GM19455 (cell line): ENCODE results near the gene TLX3.

ENCODE experiments used
- ATAC-seq: cut with Tn5 transposase; IDR thresholded peaks from one replicate; pipeline ENCODE4 v1.9.1; 2021; ENCODE audit not compliant: unreplicated experiment

TLX3 gene

DNA sequence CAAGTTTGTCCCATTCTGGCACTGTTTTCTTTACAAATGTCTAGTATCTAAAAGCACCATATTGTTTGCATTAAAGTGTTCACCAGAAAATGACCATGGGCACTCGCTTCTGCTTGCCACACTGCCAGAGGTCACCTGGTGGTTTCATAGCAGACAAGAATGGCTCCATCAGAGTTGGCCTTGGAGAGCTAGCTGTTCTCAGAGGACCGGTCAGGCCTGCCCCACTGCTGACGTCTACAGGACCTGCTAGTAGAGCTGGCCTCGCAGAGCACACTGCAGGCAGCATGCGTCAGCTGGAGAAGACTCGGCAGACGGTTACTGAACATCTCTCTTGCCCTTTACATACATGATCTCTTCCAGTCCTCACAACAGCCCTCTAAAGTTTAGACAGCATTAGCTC lies 8.7 kb upstream of the TLX3 start:
- ATAC-seq = no peak

DNA sequence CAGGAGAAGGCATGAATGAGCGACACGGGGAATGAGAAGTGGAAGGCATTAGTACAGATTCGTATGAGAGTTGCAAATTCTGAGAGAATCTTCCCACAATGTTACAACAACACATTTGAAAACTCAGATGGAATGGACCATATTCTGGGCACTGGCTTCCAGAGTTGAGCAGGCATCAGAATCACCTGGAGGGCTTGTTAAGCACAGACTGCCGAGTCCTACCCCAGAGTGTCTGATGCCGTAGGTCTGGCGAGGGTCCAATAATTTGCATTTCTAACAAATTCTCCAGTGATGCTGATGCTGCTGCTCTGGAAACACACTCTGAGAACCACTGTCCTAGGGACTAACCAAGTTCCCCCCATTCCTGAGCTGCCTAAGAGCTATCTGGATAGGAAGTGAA lies 2.9 kb upstream of the TLX3 start:
- no peak for ATAC-seq

DNA sequence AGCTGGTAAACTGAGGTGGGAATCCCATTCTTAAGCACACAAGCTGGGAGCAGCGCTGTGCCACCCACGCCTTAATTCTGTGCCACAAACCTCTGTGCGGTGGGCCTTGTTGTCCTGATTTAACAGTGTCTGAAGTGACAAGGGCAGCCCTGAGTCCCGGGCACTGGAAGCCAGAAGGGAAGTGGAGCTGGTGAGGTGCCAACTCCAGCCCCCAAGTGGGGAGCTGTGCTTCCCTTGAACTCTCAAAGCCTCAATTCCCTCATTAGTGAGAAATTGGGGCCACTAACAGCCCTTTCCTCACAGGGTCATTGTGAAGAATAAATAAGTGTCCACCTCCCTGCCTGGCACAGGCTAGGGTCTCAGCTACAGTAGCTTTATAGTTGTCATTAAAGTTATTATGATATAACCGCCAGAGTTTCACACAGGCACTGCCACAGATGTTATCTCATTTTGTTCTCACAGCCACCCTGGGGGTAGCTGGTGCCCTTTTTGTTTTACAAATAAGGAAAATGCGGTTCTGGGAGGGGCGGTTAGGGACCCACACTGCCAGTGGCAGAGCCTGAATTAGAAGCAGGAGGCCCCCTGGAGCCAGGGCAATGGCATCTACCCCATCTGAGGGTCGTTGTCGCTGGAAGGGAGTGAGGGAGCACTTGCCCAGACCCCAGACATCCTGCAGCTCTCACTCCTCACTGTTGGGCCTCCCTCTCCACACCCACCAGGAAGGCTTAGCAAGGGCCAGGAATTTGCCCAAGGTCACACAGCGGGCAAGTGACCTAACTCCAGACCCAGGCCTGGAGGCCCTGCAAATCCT lies 2.1 kb upstream of the TLX3 start:
- no peak for ATAC-seq

DNA sequence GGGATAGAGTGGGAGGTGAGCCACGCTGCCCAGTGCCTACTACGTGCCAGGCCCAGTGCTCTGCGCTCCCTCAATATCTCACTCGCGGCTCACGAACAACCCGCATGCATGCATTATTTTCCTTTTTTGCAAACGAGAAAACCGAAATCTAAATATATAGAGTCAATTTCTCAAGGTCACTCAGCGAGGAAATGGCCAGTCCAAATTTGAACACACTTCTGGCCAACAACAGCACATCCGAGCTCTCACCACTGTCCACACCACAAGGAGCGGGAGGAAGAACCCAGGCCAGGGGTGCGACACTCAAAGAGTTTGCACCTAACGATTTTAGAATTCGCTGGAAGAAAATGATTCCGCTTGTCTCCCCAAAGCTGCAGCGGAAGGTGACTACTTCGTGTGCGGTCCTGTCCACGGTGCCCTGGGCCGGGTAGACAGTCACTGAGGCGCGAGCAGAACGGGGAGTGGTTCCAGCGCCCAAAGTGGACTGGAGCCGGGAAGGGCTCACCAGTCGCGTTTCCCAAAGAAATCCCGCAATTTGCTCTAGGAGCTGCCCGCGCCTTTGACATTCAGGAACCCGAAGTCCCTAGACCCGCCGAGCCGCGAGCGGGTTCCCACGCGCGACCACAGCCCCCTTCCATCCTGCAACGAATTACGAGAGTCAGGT lies 1.1 kb upstream of the TLX3 start:
- no peak for ATAC-seq

DNA sequence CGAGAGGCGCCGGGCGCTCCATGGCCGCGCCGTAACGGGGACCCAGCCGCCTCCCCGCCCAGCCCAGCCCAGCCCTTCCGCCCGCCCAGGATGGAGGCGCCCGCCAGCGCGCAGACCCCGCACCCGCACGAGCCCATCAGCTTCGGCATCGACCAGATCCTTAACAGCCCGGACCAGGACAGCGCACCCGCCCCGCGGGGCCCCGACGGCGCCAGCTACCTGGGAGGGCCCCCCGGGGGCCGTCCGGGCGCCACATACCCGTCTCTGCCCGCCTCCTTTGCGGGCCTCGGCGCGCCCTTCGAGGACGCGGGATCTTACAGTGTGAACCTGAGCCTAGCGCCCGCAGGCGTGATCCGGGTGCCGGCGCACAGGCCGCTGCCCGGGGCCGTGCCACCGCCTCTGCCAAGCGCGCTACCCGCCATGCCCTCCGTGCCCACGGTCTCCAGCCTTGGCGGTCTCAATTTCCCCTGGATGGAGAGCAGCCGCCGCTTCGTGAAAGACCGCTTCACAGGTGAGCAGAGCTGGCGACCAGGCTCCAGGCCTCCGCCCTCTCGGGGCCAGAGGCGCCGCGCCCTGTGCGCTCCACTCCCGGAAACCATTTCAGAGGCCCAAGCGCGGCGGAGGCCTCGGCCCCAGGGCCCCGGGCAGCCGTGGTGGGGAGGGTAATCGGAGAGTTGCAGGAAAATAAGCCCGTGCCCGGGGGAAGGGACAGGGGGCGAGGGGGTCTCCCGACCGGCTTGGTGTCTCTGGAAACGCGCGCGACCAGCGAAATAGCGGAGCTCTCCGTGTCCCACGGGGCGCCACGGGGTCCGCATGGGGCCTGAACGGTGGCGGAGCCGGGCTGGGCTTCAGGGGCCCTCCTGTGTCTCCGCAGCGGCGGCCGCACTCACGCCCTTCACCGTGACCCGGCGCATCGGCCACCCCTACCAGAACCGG lies 496 bp downstream of the TLX3 start:
- no peak for ATAC-seq

DNA sequence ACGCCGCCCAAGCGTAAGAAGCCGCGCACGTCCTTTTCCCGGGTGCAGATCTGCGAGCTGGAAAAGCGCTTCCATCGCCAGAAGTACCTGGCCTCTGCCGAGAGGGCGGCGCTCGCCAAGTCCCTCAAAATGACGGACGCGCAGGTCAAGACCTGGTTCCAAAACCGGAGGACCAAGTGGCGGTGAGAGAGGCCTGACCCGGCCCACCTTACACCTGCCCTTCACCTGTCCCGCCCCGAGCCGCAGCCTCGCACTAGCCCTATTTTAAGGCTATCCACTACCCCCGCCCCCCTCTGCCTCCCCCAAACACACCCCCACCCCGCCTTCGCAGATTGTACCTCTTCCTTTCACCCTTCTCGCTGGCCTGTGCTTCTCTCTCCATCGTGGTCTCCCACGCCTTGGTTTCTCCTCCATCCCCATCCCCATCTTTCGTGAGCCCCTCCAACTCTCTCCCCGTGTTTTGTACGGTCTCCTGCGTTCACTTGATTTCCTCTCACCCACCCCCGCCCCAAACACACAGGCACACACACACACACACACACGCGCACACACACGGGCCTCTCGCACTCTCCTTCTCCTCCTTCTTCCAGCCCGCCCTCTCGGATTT lies 1.3 kb downstream of the TLX3 start:
- no peak for ATAC-seq

DNA sequence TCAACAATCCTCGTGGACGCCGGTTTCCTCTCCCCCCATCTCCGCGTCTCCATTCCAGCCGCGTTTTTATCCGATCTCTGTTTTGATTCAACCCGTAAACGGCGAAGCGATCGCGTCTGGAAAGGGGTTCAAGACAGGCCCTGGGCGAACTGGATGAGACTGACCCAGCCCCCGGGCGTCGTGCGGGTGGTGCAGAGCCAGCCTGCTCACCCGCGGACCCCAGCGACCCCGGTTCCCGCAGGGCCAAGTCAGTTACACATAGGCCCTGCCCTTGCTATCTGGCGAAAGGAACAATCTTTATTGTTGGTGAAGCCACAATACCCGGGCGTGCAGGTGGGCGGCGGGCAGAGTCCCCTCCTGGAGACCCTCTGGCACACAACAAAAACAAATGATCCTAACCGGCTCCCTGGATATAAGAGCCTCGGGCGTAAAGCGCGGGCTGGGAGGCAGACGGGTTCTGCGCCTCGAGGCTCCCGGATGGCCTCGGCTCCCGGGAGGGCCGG lies 1.8 kb downstream of the TLX3 start:
- ATAC-seq = no peak

DNA sequence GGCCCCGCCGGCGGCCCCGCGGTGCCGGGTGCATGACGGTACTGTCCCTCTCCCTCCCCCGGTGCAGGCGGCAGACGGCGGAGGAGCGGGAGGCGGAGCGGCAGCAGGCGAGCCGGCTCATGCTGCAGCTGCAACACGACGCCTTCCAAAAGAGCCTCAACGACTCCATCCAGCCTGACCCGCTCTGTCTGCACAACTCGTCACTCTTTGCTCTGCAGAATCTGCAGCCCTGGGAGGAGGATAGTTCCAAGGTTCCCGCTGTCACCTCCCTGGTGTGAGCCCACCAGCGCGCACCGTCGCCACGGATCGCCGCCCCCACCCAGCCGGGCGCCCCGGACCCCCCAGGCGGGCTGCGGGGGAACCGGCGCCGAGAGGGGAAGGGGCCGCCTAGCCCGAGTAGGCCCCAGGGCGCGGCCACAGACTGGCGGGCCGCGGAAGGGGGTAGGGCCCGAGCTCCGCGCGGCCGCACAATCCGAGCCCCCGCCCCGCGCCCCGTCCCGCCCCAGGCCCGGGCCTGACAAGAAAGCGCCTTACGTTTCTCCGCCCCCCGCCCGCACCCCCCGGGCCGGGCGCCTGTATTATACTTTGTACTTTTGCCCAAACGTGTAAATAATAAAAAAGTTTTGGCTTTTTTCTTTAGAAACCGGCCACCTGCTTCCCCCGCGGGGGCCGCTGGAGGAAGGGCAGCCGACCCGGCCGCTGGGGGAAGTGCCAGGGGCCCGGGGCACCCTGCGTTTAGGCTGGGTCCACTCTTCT lies 2.5 kb downstream of the TLX3 start:
- no peak for ATAC-seq

DNA sequence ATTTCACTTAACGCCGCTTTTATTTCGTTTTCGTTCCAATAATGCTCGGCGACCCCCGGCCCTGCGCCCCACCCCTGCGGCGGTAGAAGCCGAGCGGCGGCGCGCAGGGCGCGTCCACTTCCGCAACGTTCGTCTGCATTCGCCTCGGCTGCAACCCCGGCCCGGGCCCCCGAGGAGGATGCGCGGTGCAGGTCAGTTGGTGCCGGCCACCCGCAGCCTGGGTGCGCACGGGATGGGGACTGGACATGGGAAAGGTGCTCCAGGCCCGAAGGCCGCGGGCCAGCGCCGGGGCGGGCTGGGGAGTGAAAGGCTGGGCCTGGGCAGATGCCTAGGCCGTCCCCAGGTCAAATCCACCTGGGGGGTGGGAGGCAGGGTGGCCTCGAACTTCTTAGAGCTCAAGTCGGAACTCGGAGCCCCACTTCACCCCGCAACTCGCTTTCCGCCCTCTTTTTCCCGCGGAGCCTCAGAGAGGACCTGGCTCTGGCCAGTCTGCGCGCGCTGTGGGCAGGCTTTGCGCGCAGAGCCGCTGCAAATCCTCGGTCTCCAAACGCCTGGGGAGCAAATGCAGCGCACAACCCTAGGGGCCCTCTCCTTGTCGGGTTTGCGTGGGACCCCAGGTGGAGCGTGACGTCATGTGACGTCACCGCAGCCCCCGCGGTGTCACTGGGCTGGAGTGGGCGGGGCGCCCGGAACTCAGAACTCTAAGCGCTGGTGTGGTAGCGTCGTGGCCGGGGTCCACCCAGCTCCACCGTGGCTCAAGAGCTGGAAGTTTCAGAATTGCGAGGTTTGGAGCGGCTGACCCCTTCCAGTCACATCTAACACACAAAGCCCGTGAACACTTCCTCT lies 3.3 kb downstream of the TLX3 start:
- no peak for ATAC-seq

DNA sequence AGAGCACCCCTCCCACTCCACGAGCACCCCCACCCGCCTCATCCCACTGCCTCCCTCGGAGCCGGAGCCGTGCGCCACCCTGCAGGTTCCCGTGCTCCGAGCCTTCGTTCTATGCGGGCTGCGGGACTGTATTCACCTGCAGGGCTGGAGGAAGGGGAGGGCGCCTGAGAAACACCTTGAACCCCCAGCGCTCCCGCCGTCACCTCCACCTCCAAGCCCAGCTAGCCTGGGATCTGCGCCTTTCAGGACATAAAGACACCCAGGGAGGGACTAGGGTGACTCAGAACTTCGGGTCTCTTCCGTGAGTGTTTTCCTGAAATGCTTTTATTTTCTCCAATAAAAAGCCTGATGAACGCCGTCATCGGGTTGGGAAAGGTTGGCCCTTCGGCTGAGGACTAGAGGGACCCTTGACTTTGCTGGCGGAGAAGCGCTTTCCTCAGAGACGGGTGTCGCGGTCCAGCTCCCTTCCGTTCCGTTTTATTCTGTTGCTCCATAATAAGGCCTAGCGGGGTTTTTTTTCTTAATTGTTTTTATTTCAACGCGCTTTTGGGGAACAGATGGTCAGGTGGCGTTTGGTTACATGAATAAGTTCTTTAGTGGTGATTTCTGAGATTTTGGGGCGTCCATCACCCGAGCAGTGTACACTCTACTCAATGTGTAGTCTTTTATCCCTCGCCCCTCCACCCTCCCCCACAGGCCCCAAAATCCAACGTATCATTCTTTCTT lies 4.6 kb downstream of the TLX3 start:
- no peak for ATAC-seq

DNA sequence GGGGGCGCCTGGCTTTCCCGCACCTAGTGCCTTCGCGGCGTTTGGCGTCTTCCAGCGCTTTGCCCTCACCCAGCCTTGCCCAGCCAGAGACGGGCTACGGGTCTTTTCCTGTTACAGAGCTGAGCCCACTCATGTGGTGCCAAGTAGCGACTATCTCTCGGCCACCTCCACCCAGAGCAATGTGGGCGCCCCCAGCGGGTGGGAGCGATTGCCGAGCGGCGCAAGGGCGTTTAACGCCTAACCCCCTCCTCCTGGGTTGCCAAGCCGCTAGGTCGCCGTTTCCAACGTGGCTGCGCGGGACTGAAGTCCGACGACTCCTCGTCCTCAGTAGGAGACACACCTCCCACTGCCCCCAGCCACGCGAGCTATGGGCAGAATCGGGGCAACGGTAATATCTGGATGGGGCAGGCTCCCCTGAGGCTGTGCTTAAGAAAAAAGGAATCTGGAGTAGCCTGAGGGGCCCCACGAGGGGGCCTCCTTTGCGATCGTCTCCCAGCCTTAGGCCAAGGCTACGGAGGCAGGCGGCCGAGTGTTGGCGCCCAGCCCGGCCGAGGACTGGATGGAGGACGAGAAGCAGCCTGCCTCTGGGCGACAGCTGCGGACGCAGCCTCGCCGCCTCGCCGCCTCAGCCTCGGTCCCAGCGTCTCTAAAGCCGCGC lies 5.8 kb downstream of the TLX3 start:
- ATAC-seq = no peak

DNA sequence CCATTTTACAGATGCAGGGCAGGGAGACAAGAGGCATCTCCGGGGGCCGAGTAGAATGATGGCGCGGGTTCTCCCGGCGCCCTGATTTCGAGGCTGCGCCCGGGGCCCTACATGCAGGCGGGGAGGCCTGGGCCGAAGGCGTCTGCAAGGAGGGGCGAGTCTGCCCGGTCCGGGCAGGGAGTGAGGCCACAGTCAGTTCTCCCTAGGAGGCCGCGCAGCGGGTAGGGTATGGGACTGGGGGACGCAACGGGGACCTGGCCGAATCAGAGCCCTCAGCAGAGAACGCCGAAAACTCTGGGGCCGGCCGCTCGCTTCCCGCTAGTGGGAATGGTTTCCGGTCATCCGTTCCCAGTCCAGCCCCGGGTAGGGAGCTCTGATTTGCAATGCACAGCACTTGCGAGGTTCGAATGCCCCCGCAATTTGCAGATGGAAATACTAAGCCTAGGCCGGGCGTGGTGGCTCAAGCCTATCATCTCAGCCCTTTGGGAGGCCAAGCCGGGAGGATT lies 6.4 kb downstream of the TLX3 start:
- no peak for ATAC-seq

DNA sequence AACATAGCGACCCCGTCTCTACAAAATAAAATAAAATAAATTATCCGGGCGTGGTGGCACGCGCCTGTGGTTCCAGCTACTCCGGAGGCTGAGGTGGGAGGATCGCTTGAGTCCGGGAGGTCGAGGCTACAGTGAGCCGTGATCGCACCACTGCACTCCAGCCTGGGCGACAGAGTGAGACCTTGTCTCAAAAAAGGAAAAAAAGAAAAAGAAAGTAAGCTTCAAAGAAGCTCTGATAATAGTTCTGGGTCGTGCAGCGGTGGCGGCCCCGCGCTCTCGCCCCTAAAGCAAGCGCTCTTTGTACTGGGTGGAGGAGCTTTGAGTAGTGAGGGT lies 6.8 kb downstream of the TLX3 start:
- no peak for ATAC-seq

DNA sequence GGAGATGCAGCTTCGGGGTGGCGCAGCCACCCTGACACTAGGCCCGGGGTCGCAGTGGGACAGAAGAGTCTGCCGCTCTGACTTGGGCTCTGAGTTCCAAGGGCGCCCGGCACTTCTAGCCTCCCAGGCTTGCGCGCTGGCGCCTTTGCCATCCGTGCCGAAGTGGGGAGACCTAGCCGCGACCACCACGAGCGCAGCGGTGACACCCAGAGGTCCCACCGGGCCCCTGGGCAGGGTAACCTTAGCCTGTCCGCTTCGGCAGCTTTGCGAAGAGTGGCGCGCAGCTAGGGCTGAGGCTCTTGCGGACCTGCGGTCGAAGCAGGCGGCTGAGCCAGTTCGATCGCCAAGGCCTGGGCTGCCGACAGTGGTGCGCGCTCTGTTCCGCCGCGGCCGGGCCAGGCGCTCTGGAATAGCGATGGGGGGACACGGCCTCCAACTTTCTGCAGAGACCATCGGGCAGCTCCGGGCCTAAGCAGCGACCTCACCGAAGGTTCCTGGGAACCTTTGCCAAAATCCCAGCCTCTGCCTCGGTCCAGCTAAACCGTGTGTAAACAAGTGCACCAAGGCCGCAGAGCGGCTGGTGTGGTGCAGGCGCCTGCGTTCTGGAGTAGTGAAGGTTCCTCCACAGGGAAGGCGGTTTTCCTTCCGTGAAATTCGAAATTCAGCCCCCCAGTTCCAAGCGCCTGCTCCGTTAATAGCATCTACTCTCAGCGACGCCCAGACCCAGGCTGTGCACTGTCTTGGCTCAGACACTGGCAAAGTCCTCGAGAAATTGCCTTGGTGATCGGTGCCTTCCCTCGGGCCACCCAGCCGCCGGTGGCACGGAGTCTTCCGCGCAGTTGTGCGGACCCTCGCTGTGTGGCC lies 7.4 kb downstream of the TLX3 start:
- no peak for ATAC-seq

DNA sequence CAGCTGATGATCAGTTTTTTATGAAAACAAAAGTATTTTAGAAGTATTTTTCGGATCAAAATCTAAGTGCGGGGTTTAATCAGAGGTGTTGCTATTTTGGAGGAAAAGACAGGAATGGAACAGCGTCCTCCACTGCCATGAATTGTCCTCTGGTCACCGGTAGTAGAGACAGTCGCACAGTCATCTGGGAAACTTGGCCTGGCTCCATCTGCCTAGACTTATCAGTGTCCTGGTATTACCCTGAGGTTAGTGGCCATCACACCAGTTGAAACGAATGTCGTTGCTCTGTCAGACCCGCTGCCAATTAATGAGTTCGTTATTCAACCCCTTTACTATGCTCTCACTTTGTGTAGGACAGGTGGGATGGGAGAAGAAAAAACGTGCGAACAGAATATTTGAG lies 8.2 kb downstream of the TLX3 start:
- ATAC-seq = no peak

DNA sequence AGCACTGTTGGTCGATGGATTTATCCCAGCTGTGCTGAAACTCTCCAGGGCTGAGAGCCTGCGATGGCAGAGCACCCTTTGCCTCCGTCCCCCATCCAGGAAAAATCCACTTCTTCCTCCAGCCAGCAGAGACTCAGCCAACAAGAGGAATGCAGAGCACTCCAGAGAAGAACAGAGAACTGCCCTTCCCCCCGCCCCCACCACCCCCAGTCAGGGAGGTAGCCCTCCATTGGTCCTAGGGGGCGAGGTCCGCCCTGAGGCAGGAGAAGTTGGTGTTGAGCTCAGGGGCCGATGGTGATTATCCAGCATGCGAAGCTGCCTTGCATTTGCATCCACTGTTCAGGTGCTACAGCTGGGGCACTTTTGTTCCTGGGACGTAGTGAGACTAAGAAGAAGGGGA lies 9.0 kb downstream of the TLX3 start:
- no peak for ATAC-seq

DNA sequence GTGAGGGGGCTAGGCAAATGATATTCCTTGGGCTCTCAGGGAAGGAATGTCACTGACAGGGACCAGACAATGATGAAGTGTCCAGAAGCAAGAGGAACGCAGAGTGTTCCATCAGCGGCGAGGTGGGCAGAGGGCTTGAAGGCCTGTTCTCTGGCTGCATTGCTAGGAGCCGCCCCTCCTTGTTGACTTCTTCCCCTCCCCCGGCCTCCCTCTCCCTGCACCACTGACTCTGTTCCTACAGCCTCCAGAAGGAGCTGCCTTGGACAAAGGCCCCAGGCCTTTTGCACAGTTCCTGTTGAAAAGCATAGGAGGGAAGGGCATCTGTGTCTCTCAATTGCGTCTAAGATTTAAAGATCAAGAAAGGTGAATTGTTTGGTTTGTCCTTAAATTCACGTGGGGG lies 12.4 kb downstream of the TLX3 start:
- no peak for ATAC-seq
